Liver (tissue), 9 donors: ENCODE results near the gene HCRTR1. TPM values are rescaled to one million over a fixed set of nuclear protein-coding genes. Genes with fewer than 3 reads are reported as not detected.

ENCODE experiments used
- DNase-seq: peaks from one replicate; pipeline ENCODE4 v3.0.0-alpha.2; 2017; ENCODE audit warnings: low spot score
- H3K27ac ChIP-seq, 2 donors: one replicate each; pipeline ENCODE4 v1.7.0; 2013; ENCODE audit warnings: inconsistent platforms in 2 of 2, low read length in 2 of 2, control low read depth in 1 of 2, low read depth in 1 of 2, mild to moderate bottlenecking in 1 of 2
- H3K27me3 ChIP-seq, 4 donors: one replicate each; pipeline versions ENCODE4 v1.6.1 to v1.7.0; 2013; ENCODE audit warnings: low read length in 3 of 4, inconsistent platforms in 1 of 4, mild to moderate bottlenecking in 1 of 4, moderate library complexity in 1 of 4; ENCODE audit not compliant: control insufficient read depth in 4 of 4, insufficient read depth in 4 of 4
- H3K36me3 ChIP-seq, 4 donors: one replicate each; pipeline versions ENCODE4 v1.6.1 to v1.7.0; 2013; ENCODE audit warnings: low read length in 3 of 4, mild to moderate bottlenecking in 3 of 4, low read depth in 1 of 4, moderate library complexity in 1 of 4; ENCODE audit not compliant: control insufficient read depth in 4 of 4, insufficient read depth in 3 of 4
- H3K4me1 ChIP-seq, 4 donors: one replicate each; pipeline versions ENCODE4 v1.6.1 to v1.7.0; 2013; ENCODE audit warnings: low read length in 3 of 4, mild to moderate bottlenecking in 3 of 4, moderate library complexity in 1 of 4; ENCODE audit not compliant: control insufficient read depth in 4 of 4, insufficient read depth in 4 of 4
- H3K4me3 ChIP-seq, 3 donors: one replicate each; pipeline versions ENCODE4 v1.6.1 to v1.7.0; 2013; ENCODE audit warnings: low read length in 3 of 3, control low read depth in 1 of 3, low read depth in 1 of 3, mild to moderate bottlenecking in 1 of 3
- H3K9ac ChIP-seq, 2 donors: one replicate each; pipeline ENCODE4 v1.7.0; 2013; ENCODE audit warnings: low read length in 2 of 2, mild to moderate bottlenecking in 2 of 2, moderate library complexity in 2 of 2, control low read depth in 1 of 2, low read depth in 1 of 2
- H3K9me3 ChIP-seq, 4 donors: one replicate each; pipeline versions ENCODE4 v1.6.1 to v1.7.0; 2013; ENCODE audit warnings: low read length in 3 of 4; ENCODE audit not compliant: control insufficient read depth in 4 of 4
- EGR1 ChIP-seq, 2 donors: IDR thresholded peaks; 2 replicates each; pipeline ENCODE4 v1.6.1; 2016 to 2018; ENCODE audit warnings: antibody characterized with exemption in 2 of 2, low read depth in 2 of 2
- FOXA1 ChIP-seq: IDR thresholded peaks from 2 replicates; pipeline ENCODE4 v1.6.1; 2016; ENCODE audit warnings: antibody characterized with exemption
- FOXA2 ChIP-seq: IDR thresholded peaks from 2 replicates; pipeline ENCODE4 v1.6.1; 2016; ENCODE audit warnings: antibody characterized with exemption
- GABPA ChIP-seq, 2 donors: IDR thresholded peaks in 1 of 2; conservative IDR thresholded peaks in 1 of 2; 2 replicates each; pipeline ENCODE4 v1.6.1; 2016; ENCODE audit warnings: antibody characterized with exemption in 2 of 2, mild to moderate bottlenecking in 1 of 2, moderate library complexity in 1 of 2
- HNF4A ChIP-seq, 2 donors: conservative IDR thresholded peaks; 2 replicates each; pipeline ENCODE4 v1.6.1; 2016; ENCODE audit warnings: antibody characterized with exemption in 2 of 2, mild to moderate bottlenecking in 2 of 2
- HNF4G ChIP-seq: IDR thresholded peaks from 2 replicates; pipeline ENCODE4 v1.6.1; 2016; ENCODE audit warnings: antibody characterized with exemption
- JUND ChIP-seq, 2 donors: IDR thresholded peaks; 2 replicates each; pipeline ENCODE4 v1.6.1; 2016; ENCODE audit warnings: antibody characterized with exemption in 2 of 2
- NR2F2 ChIP-seq: IDR thresholded peaks from 2 replicates; pipeline ENCODE4 v1.6.1; 2016; ENCODE audit warnings: antibody characterized with exemption
- RAD21 ChIP-seq, 2 donors: IDR thresholded peaks; 2 replicates each; pipeline ENCODE4 v1.6.1; 2016; ENCODE audit warnings: antibody characterized with exemption in 2 of 2, mild to moderate bottlenecking in 2 of 2
- REST ChIP-seq: IDR thresholded peaks from 2 replicates; pipeline ENCODE4 v1.6.1; 2016; ENCODE audit warnings: antibody characterized with exemption, mild to moderate bottlenecking
- RXRA ChIP-seq, 2 donors: IDR thresholded peaks; 2 replicates each; pipeline ENCODE4 v1.6.1; 2017 to 2018; ENCODE audit warnings: antibody characterized with exemption in 2 of 2, mild to moderate bottlenecking in 1 of 2
- SP1 ChIP-seq: IDR thresholded peaks from 2 replicates; pipeline ENCODE4 v1.6.1; 2018; ENCODE audit warnings: antibody characterized with exemption, mild to moderate bottlenecking
- TAF1 ChIP-seq: conservative IDR thresholded peaks from 2 replicates; pipeline ENCODE4 v1.6.1; 2016; ENCODE audit warnings: antibody characterized with exemption, mild to moderate bottlenecking
- YY1 ChIP-seq: IDR thresholded peaks from 2 replicates; pipeline ENCODE4 v1.6.1; 2016; ENCODE audit warnings: antibody characterized with exemption, mild to moderate bottlenecking
- WGBS: extraction: QIAGEN DNeasy Blood & Tissue Kit; methylation state at CpG from one replicate; pipeline ENCODE4 v1.1.7; 2013; 5-methylcytosine and 5-hydroxymethylcytosine counted together
- polyA plus RNA-seq, 2 donors: library from polyadenylated mRNA; stranded (reverse) in 1 of 2; unstranded in 1 of 2; fragments of 200-250 nt in 1 of 2; fragments of >200 nt in 1 of 2; fragmentation: Nextera tagmentation in 1 of 2; extraction: Ambion mirVana in 1 of 2; gene quantifications; one replicate each; pipeline versions ENCODE4 v1.2.1 to v1.2.3, GENCODE V29; 2013 to 2015
- total RNA-seq, 2 donors: library from RNA; depleted of rRNA; stranded (reverse); fragments of >200 nt; gene quantifications; one replicate each; pipeline ENCODE4 v1.2.3, GENCODE V29; 2014
- TF ChIP-seq, protein P1 (sequence below): IDR thresholded peaks from 2 replicates; pipeline ENCODE4 v1.6.1; 2016; ENCODE audit warnings: antibody characterized with exemption
- TF ChIP-seq, protein P2 (sequence below): IDR thresholded peaks from 2 replicates; pipeline ENCODE4 v1.6.1; 2016; ENCODE audit warnings: antibody characterized with exemption
- TF ChIP-seq, protein P3 (sequence below): IDR thresholded peaks from 2 replicates; pipeline ENCODE4 v1.6.1; 2016; ENCODE audit warnings: antibody characterized with exemption
- TF ChIP-seq, protein P4 (sequence below): fragments of 150-350 bp; IDR thresholded peaks from 2 replicates; pipeline ENCODE4 v1.5.1; 2017; ENCODE audit warnings: improper control_type of control experiment, low read depth, low read length; ENCODE audit not compliant: missing input control
- donor health status: healthy.
- donor health status: healthy.
- donor health status: healthy.
- donor health status: healthy.
- donor health status: healthy.

HCRTR1 gene
- total and polyA plus RNA-seq, 4 donors: 0.06 TPM; not detected in 3

GRCh38 chr1:31653717-31654473, 36.4 kb downstream of the HCRTR1 start (continued):
- TF ChIP-seq RXRA (IDR thresholded peaks at IDR 0.05) (no peak), HNF4G (no peak), TAF1 (no peak), YY1 (no peak), FOXA2 (no peak), NR2F2 (no peak)
- TF ChIP-seq, protein P1, sequence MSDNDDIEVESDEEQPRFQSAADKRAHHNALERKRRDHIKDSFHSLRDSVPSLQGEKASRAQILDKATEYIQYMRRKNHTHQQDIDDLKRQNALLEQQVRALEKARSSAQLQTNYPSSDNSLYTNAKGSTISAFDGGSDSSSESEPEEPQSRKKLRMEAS: no peak

GRCh38 chr1:31654474-31654776, 36.9 kb downstream of the HCRTR1 start:
- no peaks in the 10 kb centered on the region for H3K9me3 ChIP-seq
- no peaks in the 10 kb centered on the region for H3K4me1 ChIP-seq
- no peak overlapping the region for H3K4me3 ChIP-seq
- H3K9ac ChIP-seq: no peak overlapping the region
- no peak overlapping the region for H3K27ac ChIP-seq
- 92% methylated on average over 5 of the region's 5 CpGs for WGBS
- no peaks in the 10 kb centered on the region for H3K36me3 ChIP-seq
- TF ChIP-seq, protein P2, sequence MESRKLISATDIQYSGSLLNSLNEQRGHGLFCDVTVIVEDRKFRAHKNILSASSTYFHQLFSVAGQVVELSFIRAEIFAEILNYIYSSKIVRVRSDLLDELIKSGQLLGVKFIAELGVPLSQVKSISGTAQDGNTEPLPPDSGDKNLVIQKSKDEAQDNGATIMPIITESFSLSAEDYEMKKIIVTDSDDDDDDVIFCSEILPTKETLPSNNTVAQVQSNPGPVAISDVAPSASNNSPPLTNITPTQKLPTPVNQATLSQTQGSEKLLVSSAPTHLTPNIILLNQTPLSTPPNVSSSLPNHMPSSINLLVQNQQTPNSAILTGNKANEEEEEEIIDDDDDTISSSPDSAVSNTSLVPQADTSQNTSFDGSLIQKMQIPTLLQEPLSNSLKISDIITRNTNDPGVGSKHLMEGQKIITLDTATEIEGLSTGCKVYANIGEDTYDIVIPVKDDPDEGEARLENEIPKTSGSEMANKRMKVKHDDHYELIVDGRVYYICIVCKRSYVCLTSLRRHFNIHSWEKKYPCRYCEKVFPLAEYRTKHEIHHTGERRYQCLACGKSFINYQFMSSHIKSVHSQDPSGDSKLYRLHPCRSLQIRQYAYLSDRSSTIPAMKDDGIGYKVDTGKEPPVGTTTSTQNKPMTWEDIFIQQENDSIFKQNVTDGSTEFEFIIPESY: no peak
- no peak for DNase-seq
- H3K27me3 ChIP-seq: no peaks in the 10 kb centered on the region

DNA sequence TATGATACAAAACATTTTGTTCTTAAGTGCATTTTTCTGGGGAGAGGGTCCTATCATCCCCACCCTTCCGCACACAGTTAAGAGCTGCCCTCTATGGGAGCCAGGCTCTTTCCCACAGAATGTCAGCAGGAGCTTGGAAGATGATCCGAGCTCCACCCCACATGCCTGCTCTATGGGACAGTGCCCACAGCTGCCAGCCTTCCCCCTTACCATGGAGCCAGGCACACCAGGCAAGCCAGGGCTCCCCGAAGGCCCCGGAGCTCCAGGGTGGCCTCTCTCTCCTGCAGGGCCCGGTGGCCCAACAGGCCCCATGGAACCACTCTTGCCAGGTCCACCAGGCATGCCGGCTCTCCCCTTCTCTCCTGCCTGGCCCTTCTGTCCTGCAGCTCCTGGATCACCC, 37.6 kb downstream of the HCRTR1 start:
- Histone ChIP-seq H3K27me3 (no peaks in the 10 kb centered on the region), H3K27ac (no peak overlapping the region), H3K9me3 (no peaks in the 10 kb centered on the region), H3K9ac (no peak overlapping the region), H3K4me3 (no peak overlapping the region), H3K4me1 (no peaks in the 10 kb centered on the region), H3K36me3 (no peaks in the 10 kb centered on the region)
- TF ChIP-seq RXRA (IDR thresholded peaks at IDR 0.05) (no peak), SP1 (no peak), TAF1 (no peak), FOXA1 (no peak), HNF4A (conservative IDR thresholded peaks at IDR 0.05) (no peak), REST (no peak), HNF4G (no peak), YY1 (no peak), GABPA (IDR thresholded peaks at IDR 0.05 in 1 of 2, conservative IDR thresholded peaks at IDR 0.05 in 1 of 2) (no peak), FOXA2 (no peak), EGR1 (IDR thresholded peaks at IDR 0.05; ENCODE audit: low read depth in 2 of 2) (no peak), NR2F2 (no peak), JUND (IDR thresholded peaks at IDR 0.05) (no peak), RAD21 (IDR thresholded peaks at IDR 0.05) (no peak)
- TF ChIP-seq, protein P3, sequence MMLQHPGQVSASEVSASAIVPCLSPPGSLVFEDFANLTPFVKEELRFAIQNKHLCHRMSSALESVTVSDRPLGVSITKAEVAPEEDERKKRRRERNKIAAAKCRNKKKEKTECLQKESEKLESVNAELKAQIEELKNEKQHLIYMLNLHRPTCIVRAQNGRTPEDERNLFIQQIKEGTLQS: no peak
- TF ChIP-seq, protein P2: no peak
- TF ChIP-seq, protein P4, sequence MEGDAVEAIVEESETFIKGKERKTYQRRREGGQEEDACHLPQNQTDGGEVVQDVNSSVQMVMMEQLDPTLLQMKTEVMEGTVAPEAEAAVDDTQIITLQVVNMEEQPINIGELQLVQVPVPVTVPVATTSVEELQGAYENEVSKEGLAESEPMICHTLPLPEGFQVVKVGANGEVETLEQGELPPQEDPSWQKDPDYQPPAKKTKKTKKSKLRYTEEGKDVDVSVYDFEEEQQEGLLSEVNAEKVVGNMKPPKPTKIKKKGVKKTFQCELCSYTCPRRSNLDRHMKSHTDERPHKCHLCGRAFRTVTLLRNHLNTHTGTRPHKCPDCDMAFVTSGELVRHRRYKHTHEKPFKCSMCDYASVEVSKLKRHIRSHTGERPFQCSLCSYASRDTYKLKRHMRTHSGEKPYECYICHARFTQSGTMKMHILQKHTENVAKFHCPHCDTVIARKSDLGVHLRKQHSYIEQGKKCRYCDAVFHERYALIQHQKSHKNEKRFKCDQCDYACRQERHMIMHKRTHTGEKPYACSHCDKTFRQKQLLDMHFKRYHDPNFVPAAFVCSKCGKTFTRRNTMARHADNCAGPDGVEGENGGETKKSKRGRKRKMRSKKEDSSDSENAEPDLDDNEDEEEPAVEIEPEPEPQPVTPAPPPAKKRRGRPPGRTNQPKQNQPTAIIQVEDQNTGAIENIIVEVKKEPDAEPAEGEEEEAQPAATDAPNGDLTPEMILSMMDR: no peak
- TF ChIP-seq, protein P1: no peak
- WGBS: 92% methylated on average over 6 of the region's 6 CpGs
- DNase-seq: no peak
